T-helper 1 cell (primary cell): Measurements from ENCODE around the gene MLLT10.

Source experiments
- DNase-seq, 5 donors: peaks; one replicate each; pipeline ENCODE4 v3.0.0-alpha.2; 2012 to 2020

Gene MLLT10

GRCh38 chr10:21501731-21502347 lies 32.2 kb upstream of the MLLT10 start:
- DNase-seq = no peak

GRCh38 chr10:21502348-21502740 lies 31.7 kb upstream of the MLLT10 start:
- DNase-seq = no peak

DNA sequence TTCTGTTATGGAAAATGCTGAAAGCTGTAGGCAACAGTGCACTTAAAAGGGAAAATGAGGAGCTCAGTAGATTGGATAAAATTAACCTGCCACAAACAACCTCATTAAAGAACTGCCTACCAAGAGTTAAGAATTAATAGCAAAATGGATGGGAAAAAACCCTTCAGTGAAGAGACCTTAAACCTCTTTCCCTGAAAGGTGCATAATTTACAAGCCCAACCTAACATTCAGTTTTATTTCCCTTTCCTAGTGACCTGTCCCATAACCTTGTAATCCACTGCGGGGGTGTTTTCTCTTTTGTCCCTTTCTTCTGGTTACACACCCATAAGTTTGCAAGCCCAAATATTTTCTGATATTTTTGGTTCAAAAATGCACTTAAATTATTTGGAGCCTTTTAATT lies 30.5 kb upstream of the MLLT10 start:
- DNase-seq = no peak

- no peak for DNase-seq
These were observed 28.2 kb upstream of the MLLT10 start for GRCh38 chr10:21505711-21506278.

GRCh38 chr10:21506351-21506750 lies 27.7 kb upstream of the MLLT10 start:
- no peak for DNase-seq

- no peak for DNase-seq
These were observed 26.9 kb upstream of the MLLT10 start for GRCh38 chr10:21507150-21507549.

- DNase-seq = no peak
These were observed 25.2 kb upstream of the MLLT10 start for GRCh38 chr10:21508706-21509331.

GRCh38 chr10:21509341-21510240 lies 24.4 kb upstream of the MLLT10 start:
- DNase-seq = no peak

DNA sequence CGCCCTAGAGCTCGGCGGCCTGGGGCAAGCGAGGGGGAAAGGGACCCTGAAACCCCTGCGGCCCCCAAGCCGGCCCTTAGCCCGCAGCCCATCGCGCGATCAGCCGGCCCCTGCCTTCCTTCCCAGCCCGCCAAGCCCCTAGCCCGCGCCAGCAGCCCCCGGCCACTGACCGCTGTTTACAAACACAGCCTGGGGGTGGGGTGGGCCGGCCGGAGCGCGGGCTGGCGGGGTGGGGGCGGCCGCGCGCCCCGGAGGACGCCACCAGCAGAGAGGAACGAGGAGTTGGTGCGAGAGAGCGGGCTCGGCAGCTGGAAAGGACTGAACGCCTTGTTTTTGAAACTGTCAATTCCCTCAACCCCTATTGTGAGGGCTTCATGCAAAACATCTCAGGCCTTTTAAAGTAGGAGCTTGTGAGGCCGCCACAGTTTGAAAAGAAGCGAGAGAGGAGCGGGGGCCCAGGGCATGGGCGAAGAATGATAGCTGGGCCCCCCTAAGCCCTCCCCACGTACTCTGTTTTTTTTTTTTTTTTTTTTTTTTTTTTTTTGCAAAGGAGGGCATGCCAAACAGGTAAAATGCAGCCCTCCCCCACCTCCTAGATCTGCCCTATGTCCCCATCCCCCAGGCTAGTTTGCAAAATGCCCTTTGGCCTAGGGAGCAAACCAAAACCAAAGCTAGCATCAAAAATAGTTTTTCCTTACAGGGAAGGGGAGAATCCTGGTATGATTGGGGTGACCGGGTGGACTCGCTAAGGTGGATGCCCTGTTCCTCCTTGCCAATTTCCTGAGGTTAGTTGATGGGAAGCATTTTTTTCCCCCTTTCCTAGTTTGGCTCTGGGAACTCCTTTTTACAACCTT lies 23.6 kb upstream of the MLLT10 start:
- DNase-seq = no peak

GRCh38 chr10:21511095-21511570 lies 22.9 kb upstream of the MLLT10 start:
- no peak for DNase-seq

- DNase-seq = no peak
These were observed 22.0 kb upstream of the MLLT10 start for GRCh38 chr10:21511946-21512572.

GRCh38 chr10:21512573-21513404 lies 21.2 kb upstream of the MLLT10 start:
- no peak for DNase-seq

DNA sequence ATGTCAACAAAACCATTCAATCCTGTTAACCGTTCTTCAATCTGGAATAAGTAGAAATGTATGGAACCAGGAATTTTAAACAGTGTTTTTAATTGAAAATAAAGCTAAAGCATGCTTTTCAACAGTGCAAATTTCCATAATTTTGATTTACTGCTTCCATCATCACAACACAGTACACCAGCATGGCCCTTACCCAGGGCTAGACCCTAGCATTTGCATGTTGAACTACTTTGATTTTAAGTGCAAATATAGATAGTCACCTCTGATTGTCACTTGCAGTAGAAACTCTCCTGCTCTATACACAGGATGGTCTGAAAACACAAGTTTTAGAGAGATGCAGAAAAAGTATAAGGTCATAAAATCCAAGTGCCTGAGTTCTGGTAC lies 20.6 kb upstream of the MLLT10 start:
- no peak for DNase-seq

DNA sequence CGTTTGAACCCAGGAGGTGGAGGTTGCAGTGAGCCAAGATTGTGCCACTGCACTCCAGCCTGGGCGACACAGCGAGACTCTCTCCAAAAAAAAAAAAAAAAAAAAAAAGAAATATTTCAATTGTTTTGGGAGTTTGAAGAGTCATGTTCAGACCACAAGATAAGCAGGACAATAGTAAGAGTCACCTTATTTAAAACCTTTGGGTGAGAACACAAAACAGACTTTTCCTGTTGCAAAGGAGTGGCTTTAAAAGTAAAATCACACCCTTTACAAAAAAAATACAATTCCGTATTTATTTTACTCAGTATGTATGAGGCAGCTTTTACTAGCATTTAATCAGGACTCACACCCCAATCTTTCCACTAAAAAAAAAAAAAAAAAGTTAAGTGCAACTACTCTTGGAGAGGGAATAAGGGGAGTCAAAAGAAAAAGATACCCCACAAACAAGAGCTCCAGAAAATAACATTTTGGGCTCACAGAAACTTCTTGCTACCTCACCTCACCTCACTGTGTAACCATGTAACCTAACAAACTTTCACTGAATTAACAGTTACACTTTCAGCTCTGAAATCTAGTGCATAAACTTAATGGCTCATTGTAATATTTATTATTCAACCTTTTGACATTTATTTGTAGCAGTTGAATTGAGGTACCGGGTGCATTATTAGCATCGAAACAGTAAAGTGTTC lies 19.8 kb upstream of the MLLT10 start:
- DNase-seq = no peak

DNA sequence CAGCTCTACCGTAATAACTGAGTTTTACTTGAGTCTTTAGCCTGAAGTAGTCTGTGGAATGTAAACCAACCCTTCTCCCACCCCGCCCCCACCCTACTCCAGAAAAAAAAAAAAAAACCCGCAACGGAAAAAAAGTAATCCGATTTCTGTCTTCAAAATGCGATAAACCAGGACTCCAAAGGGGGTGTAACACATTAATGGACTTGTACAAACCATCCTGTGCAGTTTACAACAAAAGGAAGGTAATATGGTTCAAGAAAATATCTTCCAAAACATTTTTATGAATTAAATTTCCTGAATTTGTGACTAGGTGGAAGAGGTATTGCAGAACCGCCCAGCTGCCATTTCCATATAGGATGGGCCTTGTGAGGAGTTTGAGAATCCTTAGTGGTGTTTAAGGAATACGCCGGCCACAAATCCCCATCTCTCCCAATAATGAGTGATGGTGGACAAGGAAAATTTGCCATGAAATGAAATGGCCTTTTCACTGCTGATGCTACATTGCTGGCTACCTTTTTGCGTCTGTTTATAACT lies 19.1 kb upstream of the MLLT10 start:
- no peak for DNase-seq

- no peak for DNase-seq
These were observed 18.4 kb upstream of the MLLT10 start for GRCh38 chr10:21515361-21516241.

DNA sequence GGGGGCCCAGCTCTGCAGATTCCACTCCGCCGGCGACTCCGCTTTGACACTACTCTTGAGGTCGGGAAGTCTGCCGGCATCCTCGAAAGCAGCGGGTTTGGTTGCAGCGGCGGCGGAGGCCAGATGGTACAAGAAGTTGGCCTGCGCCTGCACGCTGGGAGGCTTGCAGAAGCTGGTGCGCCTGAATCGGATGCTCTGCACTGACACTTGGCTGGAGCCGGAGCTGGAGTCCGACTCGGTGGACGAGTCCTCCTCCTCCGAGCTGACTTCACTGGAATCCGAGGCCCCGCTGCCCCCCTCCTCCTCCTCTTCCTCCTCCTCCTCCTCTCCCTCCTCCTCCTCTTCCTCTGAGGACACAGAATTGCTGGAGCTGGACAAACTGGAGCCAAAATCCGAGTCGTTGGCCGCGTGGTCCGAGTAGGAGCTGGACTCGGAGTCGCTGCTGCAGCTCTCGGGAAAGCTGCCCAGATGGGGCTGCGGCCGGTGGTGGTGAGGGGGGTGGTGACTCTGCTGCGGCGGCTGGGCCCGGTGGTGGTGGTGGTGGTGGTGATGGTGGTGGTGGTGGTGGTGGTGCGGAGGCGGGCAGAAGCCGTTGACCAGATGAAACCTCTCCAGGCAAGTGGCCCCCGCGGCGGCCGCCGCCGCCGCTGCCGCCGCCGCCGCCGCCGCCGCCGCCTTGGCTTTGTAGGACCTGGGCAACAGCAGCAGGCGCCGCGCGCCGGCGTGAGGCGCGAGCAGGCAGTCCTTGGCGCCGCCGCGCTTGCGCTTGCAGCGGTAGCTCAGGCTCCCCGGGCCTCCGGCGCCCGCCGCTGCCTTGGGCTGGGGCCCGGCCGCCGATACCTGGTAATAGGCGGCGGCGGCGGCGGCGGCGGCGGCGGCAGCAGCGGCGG lies 17.5 kb upstream of the MLLT10 start:
- DNase-seq = peak in 2 of 5 donors; percentile 52 to 57
